HG02884 (cell line): Measurements from ENCODE around the gene RILP.

ENCODE experiments used
- ATAC-seq: cut with Tn5 transposase; IDR thresholded peaks from one replicate; pipeline ENCODE4 v1.9.1; 2021; ENCODE audit warnings: mild to moderate bottlenecking, moderate library complexity; ENCODE audit not compliant: unreplicated experiment

RILP gene

GRCh38 chr17:1629504-1630310 lies 20.0 kb downstream of the RILP start:
- ATAC-seq: no peak

DNA sequence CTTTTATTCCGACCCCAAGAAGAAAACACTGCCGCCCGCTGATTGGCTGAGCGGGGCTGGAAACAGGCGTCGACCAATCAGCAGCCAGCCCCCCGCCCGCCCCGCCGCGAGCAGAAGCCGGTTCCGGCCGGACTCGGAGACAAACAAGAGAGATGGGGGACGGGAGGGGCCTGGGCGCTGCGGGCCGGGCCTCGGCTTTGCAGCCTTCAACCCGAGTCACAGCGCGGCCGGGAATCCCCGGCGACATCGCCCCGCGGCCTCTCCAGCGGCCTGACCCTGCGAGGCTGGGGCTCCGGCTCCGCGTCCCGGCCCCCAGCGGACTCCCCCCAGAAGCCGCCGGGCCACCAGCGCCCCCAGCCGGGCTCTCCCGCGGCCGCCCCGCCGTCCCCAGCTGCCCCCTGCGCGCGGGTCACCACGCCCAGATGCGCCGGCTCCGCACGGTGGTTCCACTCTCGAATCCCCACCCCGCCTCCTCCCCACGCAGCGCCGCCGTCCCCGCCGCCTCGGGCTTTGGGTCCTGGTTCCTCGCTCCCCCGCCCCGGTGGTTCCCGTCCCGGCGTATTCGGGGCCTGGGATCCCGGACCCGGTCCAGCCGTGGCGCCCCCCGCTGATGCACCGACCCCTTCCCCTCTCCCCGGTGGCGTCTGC lies 20.7 kb downstream of the RILP start:
- ATAC-seq: peak; percentile 52

- peak; percentile 50 for ATAC-seq
Observed at GRCh38 chr17:1627982-1628855, 21.4 kb downstream of the RILP start, which contains the start of gene SLC43A2. SLC43A2 (minus strand) TSS chr17:1628834; CDS start chr17:1627874, 960 bp downstream.

DNA sequence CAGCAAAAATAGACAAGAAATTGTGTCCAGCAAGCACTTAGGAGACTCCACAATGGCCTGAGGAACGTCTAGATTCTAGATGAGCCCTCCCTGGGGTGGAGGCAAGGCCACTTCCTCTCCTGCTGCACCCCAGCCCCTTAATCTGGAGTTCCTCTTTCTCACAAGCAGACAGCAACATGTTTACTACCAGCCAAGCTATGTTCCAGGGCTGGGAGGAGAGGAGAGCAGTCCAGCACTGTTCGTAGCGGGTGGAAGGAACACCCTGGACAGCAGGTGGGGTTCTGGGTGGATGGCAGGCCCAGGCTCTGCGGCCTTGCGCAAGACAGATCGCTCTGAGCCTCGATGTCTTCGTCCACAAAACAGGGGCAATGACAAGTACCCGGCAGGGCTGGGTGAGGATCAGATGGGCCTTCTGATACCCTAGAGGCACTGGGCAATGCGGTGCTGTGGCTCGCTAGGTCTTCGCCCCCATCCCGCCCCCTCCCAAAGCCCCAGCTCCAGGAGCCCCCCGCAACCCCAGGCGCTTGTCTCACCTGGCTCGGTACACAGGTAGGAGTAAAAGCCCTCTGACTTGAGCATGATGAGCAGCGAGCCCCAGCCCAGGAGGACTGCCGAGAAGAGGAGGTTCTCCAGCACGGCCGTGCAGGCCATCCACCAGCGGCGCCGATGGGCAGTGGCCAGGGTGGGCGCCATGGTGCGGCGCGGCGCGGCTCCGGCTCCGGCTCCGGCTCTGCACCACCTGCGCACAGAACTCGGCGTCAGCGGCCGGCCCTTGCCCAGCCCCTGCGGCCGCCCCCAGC lies 22.3 kb downstream of the RILP start:
- ATAC-seq: no peak

GRCh38 chr17:1626333-1626732 lies 23.3 kb downstream of the RILP start:
- ATAC-seq: no peak

- ATAC-seq: no peak
Observed at GRCh38 chr17:1625581-1625980, 24.1 kb downstream of the RILP start.

DNA sequence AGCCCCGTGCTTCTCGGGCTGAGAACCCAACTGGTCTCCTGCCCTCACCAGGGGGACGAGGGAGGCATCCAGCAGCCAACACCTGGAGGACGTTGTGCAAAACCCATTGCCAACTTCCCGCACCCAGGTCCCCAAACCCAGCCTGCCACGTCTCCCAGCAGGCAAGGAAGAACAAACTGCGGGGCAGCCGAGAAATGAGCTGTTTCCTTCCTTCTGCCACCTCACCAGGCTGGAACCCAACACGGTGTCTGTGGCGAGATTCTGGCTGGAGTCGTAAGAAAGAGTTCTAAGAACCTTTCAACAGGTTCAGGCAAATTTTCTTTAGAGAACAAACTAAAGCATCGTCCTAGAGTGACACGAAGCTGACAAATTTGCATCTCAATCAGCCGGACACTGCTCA lies 24.6 kb downstream of the RILP start:
- no peak for ATAC-seq

GRCh38 chr17:1624650-1625049 lies 25.0 kb downstream of the RILP start:
- ATAC-seq: no peak

DNA sequence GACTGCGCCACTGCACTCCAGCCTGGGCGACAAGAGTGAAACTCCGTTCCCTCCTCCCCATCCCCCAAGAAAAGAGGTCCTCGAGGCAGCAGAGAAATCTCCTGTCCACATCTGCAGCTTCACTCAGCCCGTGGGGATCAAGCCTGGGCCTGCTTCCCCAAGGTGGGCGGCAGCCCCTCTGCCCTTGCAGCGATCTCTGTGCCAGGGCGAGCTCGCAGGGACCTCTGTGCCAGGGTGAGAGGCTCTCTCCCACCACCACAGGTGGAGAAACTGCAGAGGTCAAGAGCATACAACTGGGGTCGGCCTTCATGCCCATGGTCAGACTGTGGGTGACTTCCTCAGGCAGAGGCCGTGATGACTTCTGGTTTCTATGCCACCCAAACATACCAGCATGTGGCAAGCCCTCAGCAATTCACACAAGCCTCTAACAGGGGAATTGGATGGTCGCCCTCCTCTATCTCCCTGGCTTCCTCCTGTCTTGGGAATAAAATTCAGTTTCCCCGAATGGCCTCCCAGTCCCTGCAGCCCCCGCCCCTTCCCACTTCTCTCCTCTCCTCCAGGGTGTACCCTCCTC lies 26.5 kb downstream of the RILP start:
- ATAC-seq: no peak

- ATAC-seq: no peak
Observed at GRCh38 chr17:1621273-1621954, 28.3 kb downstream of the RILP start.

GRCh38 chr17:1620486-1620885 lies 29.2 kb downstream of the RILP start:
- no peak for ATAC-seq

GRCh38 chr17:1617620-1618174 lies 32.0 kb downstream of the RILP start:
- ATAC-seq: no peak

- no peak for ATAC-seq
Observed at GRCh38 chr17:1616101-1616500, 33.6 kb downstream of the RILP start.

- ATAC-seq: no peak
Observed at GRCh38 chr17:1612400-1612799, 37.3 kb downstream of the RILP start.

DNA sequence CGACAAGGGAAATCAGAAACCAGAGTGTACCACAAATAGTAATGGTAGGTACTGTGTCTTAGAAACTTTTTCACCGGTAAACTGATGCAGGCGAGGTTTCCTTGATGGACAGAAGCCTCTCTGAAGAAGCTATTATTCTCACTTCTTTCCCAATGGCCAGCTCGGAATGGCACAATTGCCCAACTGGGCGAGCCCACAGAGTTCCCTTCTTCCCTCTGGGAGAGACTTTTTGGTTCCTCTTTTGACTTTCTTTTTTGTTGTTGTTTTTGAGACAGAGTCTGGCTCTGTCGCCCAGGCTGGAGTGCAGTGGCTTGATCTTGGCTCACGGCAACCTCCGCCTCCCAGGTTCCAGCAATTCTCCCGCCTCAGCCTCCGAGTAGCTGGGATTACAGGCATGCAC lies 38.0 kb downstream of the RILP start:
- no peak for ATAC-seq

DNA sequence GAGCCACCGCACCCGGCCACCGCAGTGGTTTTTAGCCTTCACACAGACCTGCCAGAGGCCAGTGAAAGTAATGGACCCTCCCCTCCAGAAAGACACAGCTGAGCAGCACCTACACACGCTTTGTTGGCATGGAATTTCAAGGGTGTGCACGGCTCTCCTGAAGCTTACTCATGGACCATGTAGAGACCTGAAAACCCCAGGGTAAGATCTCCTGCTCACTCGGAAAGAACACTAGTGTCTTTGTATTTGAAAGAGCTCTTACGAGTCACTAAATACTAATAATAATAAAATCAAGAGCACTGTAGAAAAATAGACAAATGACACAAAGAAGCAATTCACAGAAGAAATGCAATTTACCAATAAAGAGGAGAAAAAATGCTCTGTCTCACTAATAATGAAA lies 41.0 kb downstream of the RILP start:
- ATAC-seq: no peak

DNA sequence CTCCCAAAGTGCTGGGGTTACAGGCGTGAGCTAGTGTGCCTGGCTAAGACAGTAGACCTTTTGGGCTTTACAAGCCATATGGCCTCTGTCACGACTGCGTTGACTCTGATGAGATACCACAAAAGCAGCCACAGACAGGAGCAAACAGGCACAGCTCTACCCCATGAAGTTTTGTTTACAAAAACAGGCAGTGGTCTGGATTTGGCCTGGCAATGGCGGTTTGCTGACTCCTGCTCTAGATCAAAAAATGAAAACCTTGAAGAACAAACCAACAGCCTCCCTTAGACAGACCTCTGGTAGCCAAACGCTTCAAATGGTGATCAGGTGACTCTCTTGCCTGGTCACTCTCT lies 41.7 kb downstream of the RILP start:
- no peak for ATAC-seq

DNA sequence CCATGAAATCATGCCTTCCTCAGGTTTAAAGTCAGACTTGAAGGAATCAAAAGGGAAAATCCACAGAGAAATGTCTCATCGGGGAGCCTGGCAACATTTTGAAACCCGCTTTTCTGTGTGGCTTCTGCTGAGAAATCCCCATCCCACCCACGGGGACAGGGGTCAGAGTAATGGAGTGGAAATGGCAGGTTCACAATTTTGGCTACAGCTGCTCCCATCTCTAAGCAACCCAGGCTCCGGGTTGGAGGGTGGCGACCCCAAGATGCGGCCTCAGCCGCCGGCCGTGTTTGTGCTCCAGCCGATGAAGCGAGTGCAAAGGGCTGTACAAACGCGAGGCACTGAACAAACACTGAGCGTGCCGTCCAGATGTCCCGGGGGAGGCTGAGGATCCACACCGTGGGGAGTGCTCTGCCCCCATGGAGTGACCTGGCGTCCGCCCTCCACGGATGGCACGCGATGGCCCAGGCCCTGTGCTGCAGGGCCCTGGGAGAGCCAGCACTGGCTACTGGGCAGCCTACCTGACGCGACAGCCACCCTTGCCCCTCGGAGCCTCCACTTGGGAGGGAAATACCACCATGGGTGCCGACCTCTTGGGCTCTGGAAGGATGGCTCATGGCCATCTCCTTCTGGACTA lies 43.2 kb downstream of the RILP start:
- no peak for ATAC-seq
